Naive thymus-derived CD4-positive, alpha-beta T cell (primary cell): Measurements from ENCODE around the gene CSNK1G2. TPM values are rescaled to one million over a fixed set of nuclear protein-coding genes. Genes with fewer than 3 reads are reported as not detected.
A peak's percentile ranks its signal among the peaks of the same experiment; 100 is the strongest.

Experiments
- ATAC-seq: fragments of 150-1000 bp; cut with Tn5 transposase; 2 replicates; pipeline ENCODE4 v1.10.0; 2021; ENCODE audit warnings: mild to moderate bottlenecking, moderate library complexity
- CTCF ChIA-PET: fragments of 350-600 bp; sonication (Branson Sonifier 250); formaldehyde crosslinking; loops from one replicate; lab custom pipeline; 2021; ENCODE audit warnings: antibody characterized with exemption; lab: Charles Lee
- POLR2A ChIA-PET: fragments of 350-600 bp; sonication (Branson Sonifier 250); formaldehyde crosslinking; loops from one replicate; lab custom pipeline; 2021; ENCODE audit warnings: antibody characterized with exemption, inconsistent platforms; lab: Charles Lee
- DNase-seq, 9 donors: peaks; one replicate each; pipeline versions ENCODE4 v3.0.0 to v3.0.0-alpha.2; 2020 to 2022; ENCODE audit warnings: mixed read lengths in 1 of 9
- H3K27ac ChIP-seq: one replicate; pipeline ENCODE4 v1.7.0; 2013; ENCODE audit warnings: mild to moderate bottlenecking, low read depth, low read length, moderate library complexity
- H3K27me3 ChIP-seq, 2 donors: one replicate each; pipeline ENCODE4 v1.7.0; 2013; ENCODE audit warnings: low read length in 2 of 2, mild to moderate bottlenecking in 2 of 2, moderate library complexity in 2 of 2; ENCODE audit not compliant: control insufficient read depth in 2 of 2, insufficient read depth in 2 of 2
- H3K36me3 ChIP-seq, 3 experiments: 1 replicate in 2 of 3; 2 replicates in 1 of 3; pipeline ENCODE4 v1.7.0; 2013; ENCODE audit warnings: low read length in 3 of 3, mild to moderate bottlenecking in 3 of 3, moderate library complexity in 1 of 3; ENCODE audit not compliant: insufficient read depth in 3 of 3, control insufficient read depth in 2 of 3
- H3K4me1 ChIP-seq, 2 donors: one replicate each; pipeline ENCODE4 v1.7.0; 2013; ENCODE audit warnings: low read length in 2 of 2, mild to moderate bottlenecking in 2 of 2, moderate library complexity in 1 of 2; ENCODE audit not compliant: control insufficient read depth in 2 of 2, insufficient read depth in 2 of 2
- H3K4me3 ChIP-seq: 2 replicates; pipeline ENCODE4 v1.7.0; 2013; ENCODE audit warnings: mild to moderate bottlenecking, low read length
- H3K9me3 ChIP-seq, 3 experiments: 1 replicate in 2 of 3; 2 replicates in 1 of 3; pipeline ENCODE4 v1.7.0; 2013; ENCODE audit warnings: low read length in 3 of 3; ENCODE audit not compliant: control insufficient read depth in 2 of 3
- H3K27ac Mint-ChIP-seq, 9 donors: one replicate each; pipeline ENCODE4 v1.8.0; 2020 to 2022; ENCODE audit warnings: mixed read lengths in 9 of 9, mild to moderate bottlenecking in 8 of 9, moderate library complexity in 5 of 9, inconsistent platforms in 2 of 9
- H3K27me3 Mint-ChIP-seq, 5 donors: one replicate each; pipeline ENCODE4 v1.8.0; 2021 to 2022; ENCODE audit warnings: mixed read lengths in 5 of 5, mild to moderate bottlenecking in 1 of 5
- H3K36me3 Mint-ChIP-seq, 5 donors: one replicate each; pipeline ENCODE4 v1.8.0; 2020 to 2022; ENCODE audit warnings: mixed read lengths in 5 of 5, mild to moderate bottlenecking in 3 of 5, inconsistent platforms in 1 of 5
- H3K4me1 Mint-ChIP-seq, 7 donors: one replicate each; pipeline ENCODE4 v1.8.0; 2020 to 2022; ENCODE audit warnings: mixed read lengths in 7 of 7, mild to moderate bottlenecking in 3 of 7, inconsistent platforms in 1 of 7
- H3K4me3 Mint-ChIP-seq, 10 donors: one replicate each; pipeline ENCODE4 v1.8.0; 2020 to 2022; ENCODE audit warnings: mild to moderate bottlenecking in 10 of 10, mixed read lengths in 10 of 10, moderate library complexity in 6 of 10, inconsistent platforms in 2 of 10
- H3K9me3 Mint-ChIP-seq, 11 donors: one replicate each; pipeline ENCODE4 v1.8.0; 2020 to 2022; ENCODE audit warnings: mixed read lengths in 11 of 11, mild to moderate bottlenecking in 4 of 11, inconsistent platforms in 1 of 11, moderate library complexity in 1 of 11
- intact Hi-C, 2 donors: fragments of 100-400 bp; cut with micrococcal nuclease; formaldehyde crosslinking; loops; one replicate each; pipeline ENCODE4 v1.15.1; 2023
- polyA plus RNA-seq, 2 donors: library from polyadenylated mRNA; unstranded; fragments of 300-500 nt; fragmentation: Illumina TruSeq; gene quantifications; one replicate each; pipeline ENCODE4 v1.2.3, GENCODE V29; 2021
- total RNA-seq, 6 experiments: library from RNA in 5 of 6; stranded (reverse) in 5 of 6; gene quantifications; 1 replicate in 5 of 6; 2 replicates in 1 of 6; pipeline ENCODE4 v1.2.3 and lab custom pipeline; 2021 to 2026

CSNK1G2 gene
- total and polyA plus RNA-seq, 7 experiments from 2014 or later: 18.1 to 145 (median 115) TPM

DNA sequence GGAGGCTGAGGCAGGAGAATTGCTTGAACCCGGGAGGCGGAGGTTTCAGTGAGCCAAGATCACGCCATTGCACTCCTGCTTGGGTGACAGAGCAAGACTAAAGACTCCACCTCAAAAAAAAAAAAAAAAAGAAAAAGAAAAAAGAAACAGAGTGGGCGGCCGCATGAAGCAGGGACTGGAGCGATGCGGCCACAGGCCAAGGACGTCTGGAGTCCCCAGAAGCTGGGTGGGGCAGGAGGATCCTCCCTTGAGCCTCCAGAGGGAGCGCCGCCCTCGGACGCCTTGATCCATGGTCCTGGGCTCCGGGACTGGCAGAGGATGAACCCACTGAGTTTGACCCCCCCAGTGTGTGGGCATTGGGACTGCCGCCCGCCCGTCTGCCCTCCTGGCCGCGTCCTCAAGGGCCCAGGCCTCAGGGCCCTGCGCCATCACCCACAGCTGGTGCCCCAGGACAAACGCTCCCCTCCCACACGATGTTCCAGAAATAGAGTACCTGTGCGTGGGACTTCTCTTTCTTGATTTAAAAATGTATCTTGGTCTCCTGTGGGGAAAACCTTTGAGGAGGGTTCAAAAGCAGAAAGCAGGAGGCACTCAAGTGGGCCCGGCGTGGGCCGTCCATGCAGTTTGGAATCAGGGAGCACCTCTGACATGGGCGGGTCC, 59.0 kb downstream of the CSNK1G2 start:
- peaks cover 0 to 8% (median 7%) of the 10 kb centered on the region in 7 donors for H3K4me1 Mint-ChIP-seq
- Histone ChIP-seq H3K4me1 (no peaks in the 10 kb centered on the region), H3K27ac (no peak overlapping the region), H3K9me3 (no peaks in the 10 kb centered on the region), H3K4me3 (no peak overlapping the region), H3K27me3 (no peaks in the 10 kb centered on the region), H3K36me3 (peaks cover 0 to 47% (median 0%) of the 10 kb centered on the region in 3 experiments)
- H3K36me3 Mint-ChIP-seq: peaks cover 3 to 22% (median 22%) of the 10 kb centered on the region in 5 donors
- no peaks in the 10 kb centered on the region for H3K9me3 Mint-ChIP-seq
- H3K27ac Mint-ChIP-seq: no peak overlapping the region
- no peak for ATAC-seq
- no peak overlapping the region for H3K4me3 Mint-ChIP-seq
- no peak for DNase-seq
- ChIA-PET CTCF (no interaction called here), POLR2A (no interaction called here)
- intact Hi-C loops: no loop called here
- no peaks in the 10 kb centered on the region for H3K27me3 Mint-ChIP-seq

DNA sequence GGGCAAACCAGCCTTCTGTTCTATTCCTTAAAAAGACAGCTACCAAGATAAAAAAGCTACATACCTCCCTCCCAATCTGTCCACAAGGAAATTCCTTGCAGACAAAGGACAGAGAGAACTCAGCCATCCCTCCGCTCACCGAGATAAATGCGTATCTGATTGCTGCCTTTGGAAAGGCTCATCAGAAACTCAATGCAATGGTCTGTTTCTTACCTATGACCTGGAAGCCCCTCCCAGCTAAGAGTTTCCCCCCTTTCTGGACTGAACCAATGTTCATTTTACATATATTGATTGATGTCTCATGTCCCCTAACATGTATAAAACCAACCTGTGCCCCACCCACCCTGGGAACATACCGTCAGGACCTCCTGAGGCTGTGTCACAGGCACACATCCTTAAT, 62.9 kb downstream of the CSNK1G2 start:
- H3K9me3 Mint-ChIP-seq: no peaks in the 10 kb centered on the region
- Histone ChIP-seq H3K9me3 (no peaks in the 10 kb centered on the region), H3K36me3 (peaks cover 0 to 29% (median 0%) of the 10 kb centered on the region in 3 experiments), H3K4me1 (no peaks in the 10 kb centered on the region), H3K4me3 (no peak overlapping the region), H3K27me3 (no peaks in the 10 kb centered on the region), H3K27ac (no peak overlapping the region)
- ChIA-PET POLR2A (interaction anchor here (0.7 kb wide), 2 partner anchors 14 to 579 kb away, joined by 3 to 5 read pairs; no protein-coding TSS in a partner anchor), CTCF (interaction anchor here (0.6 kb wide), 2 partner anchors 74 to 450 kb away, joined by 3 to 5 read pairs; no protein-coding TSS in a partner anchor)
- ATAC-seq: no peak
- H3K36me3 Mint-ChIP-seq: peaks cover 0 to 12% (median 9%) of the 10 kb centered on the region in 5 donors
- DNase-seq: no peak
- H3K4me1 Mint-ChIP-seq: peaks cover 0 to 15% (median 11%) of the 10 kb centered on the region in 7 donors
- H3K27me3 Mint-ChIP-seq: no peaks in the 10 kb centered on the region
- H3K27ac Mint-ChIP-seq: peak overlapping the region in 2 of 9 donors; percentile 47 to 56
- H3K4me3 Mint-ChIP-seq: no peak overlapping the region
- intact Hi-C loops: no loop called here

- DNase-seq (no peak), ATAC-seq (no peak)
- peaks cover 0 to 18% (median 11%) of the 10 kb centered on the region in 5 donors for H3K36me3 Mint-ChIP-seq
- ChIA-PET POLR2A (no interaction called here), CTCF (no interaction called here)
- Histone ChIP-seq H3K36me3 (peaks cover 0 to 8% (median 0%) of the 10 kb centered on the region in 3 experiments), H3K4me1 (no peaks in the 10 kb centered on the region), H3K27ac (no peak overlapping the region), H3K27me3 (no peaks in the 10 kb centered on the region), H3K4me3 (no peak overlapping the region), H3K9me3 (no peaks in the 10 kb centered on the region)
- peaks cover 7 to 34% (median 11%) of the 10 kb centered on the region in 7 donors for H3K4me1 Mint-ChIP-seq
- no peak overlapping the region for H3K4me3 Mint-ChIP-seq
- H3K27ac Mint-ChIP-seq: peak overlapping the region in 1 of 9 donors; percentile 39
- no peaks in the 10 kb centered on the region for H3K9me3 Mint-ChIP-seq
- no peaks in the 10 kb centered on the region for H3K27me3 Mint-ChIP-seq
- intact Hi-C loops: no loop called here
Observed at GRCh38 chr19:2010135-2010668, 69.2 kb downstream of the CSNK1G2 start.

DNA sequence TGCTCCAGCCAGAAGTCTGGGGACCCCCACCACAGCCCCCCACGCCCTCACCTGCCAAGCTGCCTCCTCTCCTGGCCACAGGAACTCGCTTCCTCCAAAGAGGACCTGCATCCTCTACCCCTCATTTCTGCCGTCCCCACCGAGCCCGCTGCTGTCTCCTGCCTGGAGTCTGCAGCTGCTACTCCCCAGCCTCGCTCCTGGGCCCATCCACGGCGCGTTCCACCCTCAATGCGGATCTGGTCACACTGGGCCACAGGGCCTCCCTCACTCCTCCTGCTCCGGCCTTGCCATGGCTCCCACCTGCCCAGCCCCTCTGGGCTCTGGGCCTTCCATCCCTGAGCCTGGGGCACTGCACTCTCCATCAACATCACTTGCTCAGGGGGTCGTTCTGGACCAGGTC, 70.2 kb downstream of the CSNK1G2 start:
- Mint-ChIP-seq H3K27me3 (no peaks in the 10 kb centered on the region), H3K27ac (peak overlapping the region in 4 of 9 donors; percentile 10 to 67 (median 45)), H3K4me1 (peaks cover 4 to 34% (median 11%) of the 10 kb centered on the region in 7 donors), H3K36me3 (peaks cover 0 to 18% (median 11%) of the 10 kb centered on the region in 5 donors), H3K4me3 (peak overlapping the region in 1 of 10 donors; percentile 16), H3K9me3 (no peaks in the 10 kb centered on the region)
- ChIA-PET POLR2A (interaction anchor here (0.5 kb wide), 1 partner anchor 135 kb away, joined by 4 read pairs; no protein-coding TSS in a partner anchor), CTCF (no interaction called here)
- H3K9me3 ChIP-seq: no peaks in the 10 kb centered on the region
- intact Hi-C loops: no loop called here
- H3K27me3 ChIP-seq: no peaks in the 10 kb centered on the region
- DNase-seq: no peak
- no peak for ATAC-seq
- peaks cover 0 to 8% (median 0%) of the 10 kb centered on the region in 3 experiments for H3K36me3 ChIP-seq
- no peak overlapping the region for H3K4me3 ChIP-seq
- H3K4me1 ChIP-seq: no peaks in the 10 kb centered on the region
- no peak overlapping the region for H3K27ac ChIP-seq

DNA sequence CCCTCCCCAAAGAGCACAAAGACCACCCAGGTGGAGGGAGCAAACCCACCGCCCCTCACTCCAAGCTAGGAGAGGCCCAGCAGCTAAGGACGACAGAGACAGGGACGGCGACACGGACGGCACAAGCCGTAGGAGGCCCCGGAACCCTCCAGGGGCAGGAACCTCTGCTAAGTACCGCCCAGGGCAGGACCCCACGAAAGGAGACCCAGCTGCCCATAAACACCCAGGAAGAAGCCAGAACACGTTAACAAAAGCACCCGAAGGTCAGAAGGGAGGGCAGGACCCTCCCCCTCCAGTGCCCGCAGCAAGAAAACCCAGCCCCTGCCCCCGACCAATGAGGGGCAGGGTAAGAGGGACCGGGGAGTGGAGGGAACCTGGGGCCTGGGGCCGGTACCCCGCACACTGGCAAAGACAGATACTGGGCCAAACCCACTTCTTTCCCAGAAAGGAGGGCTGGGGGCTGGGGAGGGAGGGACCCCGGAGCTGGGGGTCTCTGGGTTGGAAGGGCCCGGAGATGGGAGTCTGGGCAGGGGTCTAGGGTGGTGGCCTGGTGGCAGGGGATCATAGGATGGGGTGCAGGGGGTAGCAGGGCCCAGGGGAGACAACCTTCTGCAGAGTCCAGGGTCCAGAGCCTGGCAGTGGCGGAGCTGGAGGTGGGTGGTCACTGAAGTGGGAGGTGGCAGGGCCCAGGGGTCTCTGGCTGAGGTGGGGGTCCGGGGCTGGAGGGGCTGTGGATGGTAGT, 72.1 kb downstream of the CSNK1G2 start:
- Histone ChIP-seq H3K9me3 (no peaks in the 10 kb centered on the region), H3K4me3 (no peak overlapping the region), H3K4me1 (no peaks in the 10 kb centered on the region), H3K27me3 (no peaks in the 10 kb centered on the region), H3K36me3 (peaks cover 0 to 8% (median 0%) of the 10 kb centered on the region in 3 experiments), H3K27ac (peak overlapping the region; percentile 40)
- Mint-ChIP-seq H3K27me3 (no peaks in the 10 kb centered on the region), H3K4me3 (peak overlapping the region in 7 of 10 donors; percentile 29 to 80 (median 44)), H3K27ac (peak overlapping the region in 5 of 9 donors; percentile 12 to 74 (median 54)), H3K9me3 (no peaks in the 10 kb centered on the region), H3K4me1 (peaks cover 3 to 34% (median 11%) of the 10 kb centered on the region in 7 donors), H3K36me3 (peaks cover 0 to 18% (median 11%) of the 10 kb centered on the region in 5 donors)
- DNase-seq (no peak), ATAC-seq (no peak)
- intact Hi-C loops: no loop called here
- POLR2A ChIA-PET: no interaction called here
- CTCF ChIA-PET: no interaction called here

DNA sequence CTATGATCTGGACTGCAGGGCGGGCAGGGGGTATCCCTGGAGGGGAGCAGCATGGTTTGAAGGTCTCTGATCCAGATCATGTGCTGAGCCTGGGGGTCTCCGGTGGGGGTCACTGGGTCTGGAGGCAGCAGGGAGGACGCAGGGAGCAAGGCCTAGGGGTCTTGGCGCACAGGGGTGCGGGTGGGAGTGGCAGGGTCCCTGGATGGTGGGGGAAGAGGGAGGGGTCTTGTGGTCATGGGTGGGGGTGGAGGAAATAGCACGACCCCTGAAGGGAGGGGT, 72.7 kb downstream of the CSNK1G2 start:
- H3K9me3 ChIP-seq: no peaks in the 10 kb centered on the region
- intact Hi-C loops: no loop called here
- ChIA-PET POLR2A (no interaction called here), CTCF (no interaction called here)
- H3K9me3 Mint-ChIP-seq: no peaks in the 10 kb centered on the region
- no peak overlapping the region for H3K4me3 ChIP-seq
- ATAC-seq (no peak), DNase-seq (no peak)
- H3K27ac Mint-ChIP-seq: peak overlapping the region in 5 of 9 donors; percentile 21 to 71 (median 62)
- peak overlapping the region; percentile 40 for H3K27ac ChIP-seq
- H3K27me3 Mint-ChIP-seq: no peaks in the 10 kb centered on the region
- H3K4me1 Mint-ChIP-seq: peaks cover 3 to 34% (median 11%) of the 10 kb centered on the region in 7 donors
- H3K4me3 Mint-ChIP-seq: peak overlapping the region in 5 of 10 donors; percentile 29 to 80 (median 52)
- H3K36me3 ChIP-seq: peaks cover 0 to 8% (median 0%) of the 10 kb centered on the region in 3 experiments
- H3K4me1 ChIP-seq: no peaks in the 10 kb centered on the region
- no peaks in the 10 kb centered on the region for H3K27me3 ChIP-seq
- peaks cover 0 to 18% (median 11%) of the 10 kb centered on the region in 5 donors for H3K36me3 Mint-ChIP-seq
